Measurements from ENCODE around the gene NVL.

The NVL gene

DNA sequence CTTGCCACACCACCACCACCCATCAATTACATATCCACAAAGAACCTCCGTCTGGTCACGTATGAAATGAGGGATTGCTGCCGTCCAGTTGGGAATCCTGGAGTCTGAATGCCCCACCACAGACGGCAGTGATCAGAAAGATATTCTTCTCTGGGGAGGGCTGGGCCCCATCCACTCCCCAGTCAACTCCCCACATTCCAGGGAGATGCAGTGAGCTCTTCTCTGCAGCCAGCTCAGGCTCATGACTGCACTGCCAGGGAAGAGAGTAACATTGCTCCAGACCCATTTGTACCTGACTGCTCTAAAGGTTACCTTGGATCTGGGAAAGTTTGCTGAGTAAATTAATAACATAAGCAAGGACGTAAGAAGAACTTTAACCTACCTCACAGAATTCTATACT lies 128.6 kb downstream of the NVL start:
- in situ Hi-C loops (cut with MboI; ENCODE audit: low sequenced_read_pairs) = no loop called here

DNA sequence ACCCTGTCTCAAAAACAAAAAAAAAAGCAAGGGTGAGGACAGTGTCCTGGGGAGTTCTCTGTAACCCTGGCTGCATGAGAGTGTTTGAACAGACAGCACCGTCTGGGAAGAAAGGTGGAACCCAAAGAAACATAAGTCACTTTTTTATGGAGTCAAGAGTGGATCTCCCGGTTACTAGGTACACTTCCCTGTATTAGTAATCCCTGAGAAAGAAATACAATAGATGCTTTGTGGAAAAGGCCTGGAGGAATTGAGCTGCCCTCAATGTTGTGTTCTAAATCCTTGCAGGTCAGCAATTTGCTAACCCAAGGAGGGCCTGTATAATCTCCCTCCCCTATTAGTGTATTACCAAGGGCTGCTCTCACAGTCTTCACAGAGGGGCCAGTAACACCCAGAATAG lies 130.3 kb downstream of the NVL start:
- in situ Hi-C loops (cut with MboI; ENCODE audit: low sequenced_read_pairs) = no loop called here

DNA sequence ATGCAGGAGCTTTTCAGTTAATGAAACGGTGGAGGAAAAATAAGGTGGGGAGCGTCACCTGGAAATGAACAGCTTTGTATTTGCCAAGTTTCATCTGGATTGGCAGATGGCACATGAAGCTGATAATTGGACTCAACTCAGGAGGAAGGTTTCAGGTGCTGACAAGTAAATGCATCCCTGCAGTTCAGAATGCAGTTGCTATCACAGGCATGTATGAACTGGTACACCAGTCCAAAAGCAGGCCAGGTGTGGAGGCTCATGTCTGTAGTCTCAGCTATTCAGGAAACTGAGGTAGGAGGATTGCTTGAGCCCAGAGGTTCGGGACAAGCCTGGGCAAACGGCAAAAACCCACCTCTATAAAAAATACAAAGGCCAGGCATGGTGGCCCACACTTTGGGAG lies 131.4 kb downstream of the NVL start:
- in situ Hi-C loops (cut with MboI; ENCODE audit: low sequenced_read_pairs) = no loop called here

DNA sequence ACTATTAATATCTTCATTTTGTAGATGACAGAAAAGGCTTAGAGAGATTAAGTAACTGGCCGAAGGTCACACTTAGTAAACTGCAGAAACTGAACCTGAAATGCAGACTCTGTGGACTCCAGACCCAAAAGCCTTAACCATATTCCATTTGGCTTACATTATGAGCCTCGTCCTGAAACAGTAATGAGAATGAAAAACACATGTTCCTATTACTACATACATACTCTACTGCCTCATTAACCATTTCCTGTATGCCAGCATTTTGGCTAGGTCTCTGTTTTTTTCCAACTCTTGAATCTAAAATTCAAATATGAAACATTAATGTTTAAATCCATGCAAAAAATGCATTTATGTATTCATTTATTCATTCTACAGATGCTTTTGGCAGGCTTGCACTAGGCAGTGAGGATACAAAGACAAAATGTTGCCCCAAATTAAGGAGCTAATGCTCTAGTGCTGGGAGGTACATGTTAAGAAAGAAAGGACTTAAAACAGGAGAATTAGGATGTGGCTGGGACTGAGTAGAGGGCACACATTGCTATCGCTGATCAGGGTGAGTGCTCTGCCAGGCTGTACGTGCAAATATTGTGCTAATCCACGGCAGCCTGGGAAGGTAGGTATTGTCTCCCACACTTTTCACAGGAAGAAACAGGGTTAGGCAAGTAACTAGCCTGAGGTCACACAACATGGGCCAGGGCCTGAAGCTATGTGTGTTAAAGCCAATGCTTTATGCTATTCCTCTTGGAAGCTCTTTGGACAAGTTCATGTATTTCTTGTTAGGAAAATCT lies 133.0 kb downstream of the NVL start:
- in situ Hi-C loops (cut with MboI; ENCODE audit: low sequenced_read_pairs) = no loop called here

DNA sequence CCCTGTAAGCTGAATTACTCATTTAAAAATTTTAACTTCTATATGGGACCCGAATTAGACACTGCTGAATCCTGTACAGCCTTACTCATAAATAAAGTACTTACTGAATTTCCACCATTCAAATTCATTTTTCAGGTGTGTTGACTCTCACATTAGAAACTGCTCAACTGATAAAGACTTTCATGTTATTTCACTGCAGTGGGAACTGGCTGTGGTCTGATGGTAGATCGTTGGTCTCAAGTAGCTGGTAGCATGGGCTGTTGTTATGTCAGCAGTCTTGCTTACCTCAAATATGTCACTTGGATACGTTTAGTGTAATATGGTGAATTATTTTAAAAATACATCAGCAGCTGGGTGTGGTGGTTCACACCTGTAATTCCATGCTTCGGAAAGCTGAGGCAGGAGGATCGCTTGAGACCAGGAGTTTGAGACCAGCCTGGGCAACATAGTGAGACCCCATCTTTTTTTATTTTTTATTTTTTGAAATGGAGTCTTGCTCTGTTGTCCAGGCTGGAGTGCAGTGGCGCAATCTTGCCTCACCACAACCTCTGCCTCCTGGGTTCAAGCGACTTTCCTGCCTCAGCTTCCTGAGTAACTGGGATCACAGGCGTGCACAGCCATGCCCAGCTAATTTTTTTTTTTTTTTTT lies 136.5 kb downstream of the NVL start:
- in situ Hi-C loops (cut with MboI; ENCODE audit: low sequenced_read_pairs) = no loop called here

DNA sequence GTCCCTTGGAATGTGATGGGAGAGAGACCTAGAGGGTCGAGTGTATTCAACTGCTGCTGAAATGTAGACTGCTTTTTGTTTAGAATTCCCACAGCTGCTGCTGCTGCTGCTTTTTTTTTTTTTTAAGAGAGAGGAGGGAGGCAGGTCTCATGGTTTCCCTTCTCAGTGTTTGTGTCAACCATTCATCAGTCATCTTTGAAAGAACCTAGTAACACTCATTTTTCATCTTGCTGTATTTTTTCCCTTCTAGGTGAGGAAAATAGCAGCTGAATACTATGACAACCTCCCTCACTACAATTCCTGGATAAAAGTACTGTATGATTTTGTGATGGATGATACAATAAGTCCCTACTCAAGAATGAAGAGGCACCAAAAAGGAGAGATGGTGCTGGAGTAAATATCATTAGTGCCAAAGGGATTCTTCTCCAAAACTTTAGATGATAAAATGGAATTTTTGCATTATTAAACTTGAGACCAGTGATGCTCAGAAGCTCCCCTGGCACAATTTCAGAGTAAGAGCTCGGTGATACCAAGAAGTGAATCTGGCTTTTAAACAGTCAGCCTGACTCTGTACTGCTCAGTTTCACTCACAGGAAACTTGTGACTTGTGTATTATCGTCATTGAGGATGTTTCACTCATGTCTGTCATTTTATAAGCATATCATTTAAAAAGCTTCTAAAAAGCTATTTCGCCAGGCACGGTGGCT lies 137.7 kb downstream of the NVL start:
- in situ Hi-C loops (cut with MboI; ENCODE audit: low sequenced_read_pairs) = no loop called here

DNA sequence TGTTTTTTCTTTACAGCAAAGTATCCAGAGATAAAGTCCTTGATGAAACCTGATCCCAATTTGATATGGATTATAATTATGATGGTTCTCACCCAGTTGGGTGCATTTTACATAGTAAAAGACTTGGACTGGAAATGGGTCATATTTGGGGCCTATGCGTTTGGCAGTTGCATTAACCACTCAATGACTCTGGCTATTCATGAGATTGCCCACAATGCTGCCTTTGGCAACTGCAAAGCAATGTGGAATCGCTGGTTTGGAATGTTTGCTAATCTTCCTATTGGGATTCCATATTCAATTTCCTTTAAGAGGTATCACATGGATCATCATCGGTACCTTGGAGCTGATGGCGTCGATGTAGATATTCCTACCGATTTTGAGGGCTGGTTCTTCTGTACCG lies 140.4 kb downstream of the NVL start:
- in situ Hi-C loops (cut with MboI; ENCODE audit: low sequenced_read_pairs) = no loop called here

DNA sequence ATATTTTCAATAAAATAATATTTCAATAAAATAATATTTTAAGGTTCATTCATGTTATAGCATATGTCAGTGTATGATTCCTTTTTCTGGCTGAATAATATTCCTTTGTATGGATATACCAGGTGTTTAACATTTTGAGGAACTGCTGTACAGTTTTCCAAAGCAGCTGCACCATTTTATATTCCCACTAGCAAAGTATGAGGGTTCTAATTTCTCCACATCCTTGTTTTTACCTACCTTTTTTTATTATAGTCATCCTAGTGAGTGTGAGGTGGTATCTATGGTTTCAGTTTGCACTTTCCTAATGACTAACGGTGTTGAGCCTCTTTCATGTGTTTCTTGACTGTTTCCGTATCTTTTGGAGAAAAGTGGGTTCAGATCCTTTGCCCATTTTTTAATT lies 141.7 kb downstream of the NVL start:
- in situ Hi-C loops (cut with MboI; ENCODE audit: low sequenced_read_pairs) = no loop called here

DNA sequence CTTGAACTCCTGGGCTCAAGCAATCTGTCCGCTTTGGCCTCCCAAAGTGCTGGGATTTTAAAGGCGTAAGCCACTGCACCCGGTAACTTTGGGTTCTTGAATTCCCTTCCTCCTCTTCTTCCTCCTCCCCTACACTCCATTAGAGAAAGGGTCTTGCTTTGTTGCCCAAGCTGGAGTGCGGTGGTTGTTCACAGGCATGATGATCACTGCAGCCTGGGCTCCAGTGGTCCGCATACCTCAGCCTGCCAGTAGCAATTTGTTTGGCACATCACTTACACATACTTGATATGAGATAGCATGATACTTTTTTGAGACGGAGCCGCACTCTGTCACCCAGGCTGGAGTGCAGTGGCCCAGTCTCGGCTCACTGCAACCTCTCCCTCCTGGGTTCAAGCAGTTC lies 144.8 kb downstream of the NVL start:
- in situ Hi-C loops (cut with MboI; ENCODE audit: low sequenced_read_pairs) = no loop called here

DNA sequence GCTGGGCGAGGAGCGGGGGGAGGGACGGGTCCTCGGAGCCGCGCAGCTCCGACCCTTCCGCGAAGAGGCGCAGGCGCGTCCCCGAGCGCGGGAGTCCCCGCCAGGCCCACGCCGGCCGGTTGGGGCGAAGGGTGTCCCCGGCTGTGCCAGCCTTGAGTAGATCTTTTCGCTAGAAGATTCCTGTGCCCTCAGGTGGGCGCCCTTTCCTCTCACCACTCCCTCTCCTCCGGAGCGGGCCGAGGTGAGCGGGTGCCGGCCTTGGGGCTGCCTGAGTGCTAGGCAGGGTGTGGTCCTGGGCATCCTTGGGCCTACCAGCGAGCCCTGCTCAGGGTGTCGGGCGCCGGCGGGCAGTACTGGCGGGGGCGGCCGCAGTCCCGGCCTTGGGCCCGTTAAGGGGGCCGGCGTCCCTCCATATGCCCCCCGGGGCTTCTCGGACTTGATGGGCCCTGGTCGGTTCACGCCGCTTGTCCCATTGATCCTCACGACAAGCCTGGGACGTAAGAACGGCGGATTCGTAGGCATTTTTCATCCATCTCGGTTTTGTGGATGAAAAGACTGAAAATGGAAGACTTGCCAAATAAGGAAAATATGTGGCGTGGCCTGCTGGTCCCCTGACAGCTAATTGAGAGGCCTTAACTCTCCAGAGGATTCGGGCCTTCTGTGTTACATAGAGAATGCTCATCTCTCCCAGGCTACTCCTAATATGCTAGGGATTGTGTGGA lies 146.2 kb downstream of the NVL start:
- in situ Hi-C loops (cut with MboI; ENCODE audit: low sequenced_read_pairs) = no loop called here

DNA sequence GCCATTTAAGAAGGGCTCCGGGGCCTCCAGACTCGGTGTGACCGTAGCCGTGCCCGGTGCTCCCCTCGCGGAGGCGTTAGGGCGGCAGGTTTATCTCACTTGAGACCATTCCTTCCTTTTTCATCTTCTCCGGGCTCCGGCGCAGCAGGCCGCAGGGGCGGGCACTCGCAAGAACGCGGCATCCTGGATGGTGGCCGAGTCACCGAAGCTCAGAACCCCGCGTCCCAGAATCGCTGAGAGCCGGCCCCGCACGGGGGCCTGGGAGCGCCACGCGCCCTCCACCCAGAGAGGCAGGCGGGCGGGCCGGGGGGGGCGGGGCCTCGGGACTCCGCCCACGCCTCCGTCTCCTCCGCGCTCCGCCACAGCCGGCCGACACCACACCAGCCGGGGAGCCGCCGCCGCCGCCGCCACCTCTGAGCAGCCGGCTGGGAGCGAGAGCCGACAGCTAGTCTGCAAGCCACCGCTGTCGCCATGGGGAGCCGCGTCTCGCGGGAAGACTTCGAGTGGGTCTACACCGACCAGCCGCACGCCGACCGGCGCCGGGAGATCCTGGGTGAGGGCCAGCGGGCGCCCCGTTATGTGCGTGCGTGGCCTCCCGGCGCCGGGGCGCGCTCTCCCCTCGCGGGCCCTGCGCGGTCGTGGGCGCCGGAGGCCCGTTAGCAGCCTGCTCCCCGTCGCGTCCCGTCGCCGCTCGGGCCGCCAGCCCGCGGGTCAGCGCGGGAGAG lies 146.9 kb downstream of the NVL start, which contains the start of gene DEGS1:
Gene DEGS1, plus strand, starts transcription at position 375 of the 725 bp plus-strand sequence. Its CDS starts 97 bp downstream, at position 472.
- in situ Hi-C loops (cut with MboI; ENCODE audit: low sequenced_read_pairs) = no loop called here

DNA sequence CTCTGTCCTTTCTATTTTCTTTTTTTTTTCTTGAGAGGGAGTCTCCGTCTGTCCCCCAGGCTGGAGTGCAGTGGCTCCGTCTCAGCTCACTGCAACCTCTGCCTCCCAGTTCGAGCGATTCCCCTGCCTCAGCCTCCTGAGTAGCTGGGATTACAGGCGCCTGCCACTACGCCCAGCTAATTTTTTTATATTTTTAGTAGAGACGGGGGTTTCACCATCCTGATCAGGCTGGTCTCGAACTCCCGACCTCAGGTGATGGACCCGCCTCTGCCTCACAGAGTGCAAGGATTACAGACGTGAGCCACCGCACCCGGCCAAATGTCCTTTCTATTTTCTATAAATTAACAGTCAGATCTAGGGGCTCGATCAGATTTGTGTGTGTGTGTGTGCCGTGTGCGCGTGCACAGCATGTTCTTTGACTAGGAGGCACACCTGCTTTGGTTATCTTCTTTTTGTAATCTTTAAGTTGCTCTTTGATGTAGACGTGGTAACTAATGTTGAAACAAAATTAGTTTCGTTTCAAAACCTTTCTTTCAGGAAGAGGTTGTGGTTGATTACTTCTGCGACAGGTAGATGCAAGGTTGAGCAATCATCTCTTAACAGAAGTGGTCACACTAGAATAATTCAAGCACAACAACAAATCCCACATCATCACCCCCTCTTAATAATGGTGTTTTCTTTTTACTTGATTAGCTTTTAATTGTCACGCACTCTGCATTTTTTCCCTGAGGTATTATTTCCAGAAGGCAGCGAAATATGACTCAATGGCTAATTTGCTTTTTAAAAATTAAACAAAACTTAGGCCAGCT lies 147.7 kb downstream of the NVL start:
- in situ Hi-C loops (cut with MboI; ENCODE audit: low sequenced_read_pairs) = no loop called here

DNA sequence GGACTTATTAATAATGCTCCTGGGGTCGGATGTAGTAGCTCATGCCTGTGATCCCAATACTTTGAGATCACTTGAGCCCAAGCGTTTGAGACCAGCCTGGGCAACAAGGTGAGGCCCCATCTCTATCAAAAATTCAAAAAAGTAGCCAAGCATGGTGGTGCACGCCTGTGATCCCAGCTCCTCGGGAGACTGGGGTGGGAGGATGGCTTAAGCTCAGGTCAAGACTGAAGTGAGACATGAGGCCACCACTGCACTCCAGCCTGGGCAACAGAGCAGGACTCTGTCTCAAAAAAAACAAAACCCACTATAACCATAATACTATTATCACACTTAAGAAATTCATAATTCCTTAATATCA lies 148.5 kb downstream of the NVL start:
- in situ Hi-C loops (cut with MboI; ENCODE audit: low sequenced_read_pairs) = no loop called here

DNA sequence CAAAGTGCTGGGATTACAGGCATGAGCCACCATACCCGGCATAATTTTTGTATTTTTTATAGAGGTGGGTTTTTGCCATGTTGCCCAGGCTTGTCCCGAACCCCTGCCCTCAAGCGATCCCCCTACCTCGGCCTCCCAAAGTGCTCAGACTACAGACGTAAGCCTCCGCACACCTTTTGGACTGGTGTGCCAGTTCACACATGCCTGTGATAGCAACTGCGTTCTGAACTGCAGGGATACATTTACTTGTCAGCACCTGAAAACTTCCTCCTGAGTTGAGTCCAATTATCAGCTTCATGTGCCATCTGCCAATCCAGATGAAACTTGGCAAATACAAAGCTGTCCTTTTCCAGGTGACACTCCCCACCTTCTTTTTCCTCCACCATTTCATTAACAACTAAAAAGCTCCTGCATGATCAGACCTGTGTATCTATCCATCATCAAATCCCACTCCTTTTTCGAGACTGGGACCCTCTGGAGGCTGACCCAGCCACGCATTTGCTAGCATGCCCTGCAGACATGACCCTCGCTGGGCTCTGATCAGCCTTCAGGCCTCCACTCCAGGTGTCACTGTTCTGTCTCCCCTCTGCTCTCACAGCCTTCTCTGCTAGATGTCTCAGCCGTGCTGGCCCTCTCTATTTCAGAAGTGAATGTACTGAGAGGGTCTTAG lies 149.1 kb downstream of the NVL start:
- in situ Hi-C loops (cut with MboI; ENCODE audit: low sequenced_read_pairs) = no loop called here

DNA sequence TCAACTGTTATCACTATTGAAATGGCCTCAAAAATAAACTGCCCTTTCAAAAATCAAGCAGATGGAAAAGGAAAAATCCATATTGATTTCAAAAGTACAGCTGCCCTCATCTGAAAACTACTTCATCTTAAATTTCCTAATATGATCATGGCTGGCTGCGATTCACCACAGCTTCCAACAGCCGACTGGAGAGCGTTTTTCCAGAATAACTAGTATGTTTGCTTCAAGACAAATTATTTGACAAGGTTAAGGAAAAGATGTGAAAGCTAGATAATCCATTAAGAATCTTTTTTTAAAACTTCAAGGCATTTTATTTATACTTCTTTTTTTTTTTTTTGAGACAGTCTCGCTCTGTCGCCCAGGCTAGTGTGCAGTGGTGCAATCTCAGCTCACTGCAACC lies 151.1 kb downstream of the NVL start:
- in situ Hi-C loops (cut with MboI; ENCODE audit: low sequenced_read_pairs) = no loop called here

DNA sequence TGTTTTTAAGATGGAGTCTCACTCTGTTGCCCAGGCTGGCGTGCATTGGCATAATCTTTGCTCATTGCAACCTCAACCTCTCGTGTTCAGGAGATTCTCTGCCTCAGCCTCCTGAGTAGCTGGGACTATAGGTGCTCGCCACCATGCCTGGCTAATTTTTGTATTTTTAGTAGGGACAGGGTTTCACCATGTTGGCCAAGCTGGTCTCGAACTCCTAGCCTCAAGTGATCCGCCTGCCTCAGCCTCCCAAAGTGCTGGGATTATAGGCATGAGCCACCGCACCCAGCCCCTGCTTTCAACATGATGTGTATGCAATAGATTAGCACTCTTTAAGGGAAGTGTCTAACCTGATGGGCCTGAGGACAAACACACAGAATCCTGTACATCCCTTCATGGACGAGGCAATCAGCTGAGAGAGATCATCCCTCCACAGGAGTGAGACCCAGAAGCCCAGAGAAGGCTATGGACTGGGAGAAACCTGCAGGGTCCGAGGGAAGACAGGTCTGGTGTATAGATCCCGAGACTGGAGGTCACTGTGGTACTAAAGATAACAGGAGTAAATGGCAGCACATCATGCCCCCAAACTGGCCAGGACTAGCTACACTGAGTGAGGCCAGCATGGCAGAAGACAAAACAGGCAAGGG lies 152.5 kb downstream of the NVL start:
- in situ Hi-C loops (cut with MboI; ENCODE audit: low sequenced_read_pairs) = no loop called here
